Kidney epithelial cell (primary cell): ENCODE data around the gene GBE1. TPM values are rescaled to one million over a fixed set of nuclear protein-coding genes. Genes with fewer than 3 reads are reported as not detected.

Experiments used
- DNase-seq: peaks from one replicate; pipeline ENCODE4 v3.0.0-alpha.2; 2010; ENCODE audit warnings: low read depth
- H3K27me3 ChIP-seq: 2 replicates; pipeline ENCODE4 v1.6.0; 2011; ENCODE audit warnings: low read length; ENCODE audit not compliant: control insufficient read depth, insufficient read depth
- H3K36me3 ChIP-seq: 2 replicates; pipeline ENCODE4 v1.5.1; 2011; ENCODE audit warnings: low read length; ENCODE audit not compliant: control insufficient read depth, insufficient read depth
- H3K4me3 ChIP-seq: 2 replicates; pipeline ENCODE4 v1.5.1; 2011; ENCODE audit warnings: low read depth, mild to moderate bottlenecking, control low read depth, low read length
- total RNA-seq: library from RNA; depleted of rRNA; stranded (reverse); fragments of >200 nt; gene quantifications from 2 replicates; pipeline ENCODE4 v1.2.3, GENCODE V29; 2015
- TF ChIP-seq, protein P1 (sequence below): IDR thresholded peaks from 2 replicates; pipeline ENCODE4 v1.5.1; 2011; ENCODE audit warnings: mild to moderate bottlenecking, moderate library complexity, low read length, control low read depth, inconsistent platforms; ENCODE audit not compliant: insufficient read depth, poor library complexity, severe bottlenecking

GBE1 gene
- total RNA-seq, 1 donor from 2014 or later: 30.8 TPM

DNA sequence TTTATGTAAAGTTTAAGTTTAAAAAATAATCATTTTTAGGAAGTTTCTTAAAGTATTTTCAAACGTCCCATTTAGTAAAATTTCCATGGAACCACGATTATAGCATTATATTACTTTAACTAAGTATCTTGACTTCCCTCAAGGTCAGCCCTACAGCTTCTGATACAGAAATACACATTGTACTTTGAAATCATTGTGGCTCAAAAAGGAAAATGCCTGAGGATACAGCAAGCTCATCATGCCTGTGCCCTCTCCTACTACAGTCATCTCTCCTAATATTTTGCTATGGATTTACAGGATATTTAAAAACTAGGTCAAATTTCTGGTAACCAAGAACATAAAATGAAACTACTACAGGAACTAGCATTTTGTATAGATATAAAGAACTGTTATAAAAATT lies 51.8 kb downstream of the GBE1 start:
- TF ChIP-seq, protein P1, sequence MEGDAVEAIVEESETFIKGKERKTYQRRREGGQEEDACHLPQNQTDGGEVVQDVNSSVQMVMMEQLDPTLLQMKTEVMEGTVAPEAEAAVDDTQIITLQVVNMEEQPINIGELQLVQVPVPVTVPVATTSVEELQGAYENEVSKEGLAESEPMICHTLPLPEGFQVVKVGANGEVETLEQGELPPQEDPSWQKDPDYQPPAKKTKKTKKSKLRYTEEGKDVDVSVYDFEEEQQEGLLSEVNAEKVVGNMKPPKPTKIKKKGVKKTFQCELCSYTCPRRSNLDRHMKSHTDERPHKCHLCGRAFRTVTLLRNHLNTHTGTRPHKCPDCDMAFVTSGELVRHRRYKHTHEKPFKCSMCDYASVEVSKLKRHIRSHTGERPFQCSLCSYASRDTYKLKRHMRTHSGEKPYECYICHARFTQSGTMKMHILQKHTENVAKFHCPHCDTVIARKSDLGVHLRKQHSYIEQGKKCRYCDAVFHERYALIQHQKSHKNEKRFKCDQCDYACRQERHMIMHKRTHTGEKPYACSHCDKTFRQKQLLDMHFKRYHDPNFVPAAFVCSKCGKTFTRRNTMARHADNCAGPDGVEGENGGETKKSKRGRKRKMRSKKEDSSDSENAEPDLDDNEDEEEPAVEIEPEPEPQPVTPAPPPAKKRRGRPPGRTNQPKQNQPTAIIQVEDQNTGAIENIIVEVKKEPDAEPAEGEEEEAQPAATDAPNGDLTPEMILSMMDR: no peak
- Histone ChIP-seq H3K36me3 (no peaks in the 10 kb centered on the region), H3K27me3 (no peaks in the 10 kb centered on the region)

DNA sequence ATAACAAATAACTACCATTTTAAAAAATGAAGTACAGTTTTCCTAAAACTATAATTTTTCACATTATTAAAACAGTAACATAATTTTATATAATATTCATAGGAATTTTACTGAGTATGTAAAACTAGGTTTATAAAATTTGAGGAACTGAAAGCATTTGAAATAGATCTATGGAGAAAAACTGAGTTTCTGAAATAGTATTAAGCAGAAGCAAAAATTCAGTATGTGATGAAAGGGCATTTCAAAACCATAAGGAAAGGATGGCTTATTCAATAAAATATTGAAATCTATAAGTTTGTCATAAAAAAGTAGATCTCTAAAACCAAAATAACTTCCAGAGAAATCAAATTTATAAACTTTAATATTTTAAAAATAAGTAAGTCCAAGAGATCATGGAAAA lies 53.4 kb downstream of the GBE1 start:
- no peak overlapping the region for H3K4me3 ChIP-seq
- no peak for DNase-seq
- TF ChIP-seq, protein P1: no peak
- H3K36me3 ChIP-seq: no peaks in the 10 kb centered on the region
- H3K27me3 ChIP-seq: no peaks in the 10 kb centered on the region

More for the DNA sequence above, 51.8 kb downstream of the GBE1 start:
- no peak overlapping the region for H3K4me3 ChIP-seq
- no peak for DNase-seq

DNA sequence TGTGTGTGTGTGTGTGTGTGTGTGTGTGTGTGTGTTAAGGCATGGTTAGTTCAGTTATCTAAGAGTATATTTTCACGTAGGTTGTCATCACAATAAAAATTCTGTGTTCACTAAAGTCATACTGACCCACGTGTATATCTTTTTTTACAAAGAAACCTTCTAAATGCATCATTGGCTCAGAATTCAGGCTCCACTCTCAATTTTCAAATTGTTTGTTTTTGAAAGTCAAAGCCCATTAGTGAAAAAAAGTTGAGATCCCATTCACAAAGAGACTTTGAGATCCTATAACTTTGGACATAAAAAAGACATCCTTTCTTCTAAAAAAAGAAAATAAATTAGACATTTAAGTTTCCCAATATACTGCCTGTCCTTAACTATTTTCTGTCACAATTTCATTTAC lies 59.3 kb downstream of the GBE1 start:
- H3K27me3 ChIP-seq: no peaks in the 10 kb centered on the region
- no peaks in the 10 kb centered on the region for H3K36me3 ChIP-seq
- no peak for DNase-seq
- TF ChIP-seq, protein P1: no peak
- H3K4me3 ChIP-seq: no peak overlapping the region

DNA sequence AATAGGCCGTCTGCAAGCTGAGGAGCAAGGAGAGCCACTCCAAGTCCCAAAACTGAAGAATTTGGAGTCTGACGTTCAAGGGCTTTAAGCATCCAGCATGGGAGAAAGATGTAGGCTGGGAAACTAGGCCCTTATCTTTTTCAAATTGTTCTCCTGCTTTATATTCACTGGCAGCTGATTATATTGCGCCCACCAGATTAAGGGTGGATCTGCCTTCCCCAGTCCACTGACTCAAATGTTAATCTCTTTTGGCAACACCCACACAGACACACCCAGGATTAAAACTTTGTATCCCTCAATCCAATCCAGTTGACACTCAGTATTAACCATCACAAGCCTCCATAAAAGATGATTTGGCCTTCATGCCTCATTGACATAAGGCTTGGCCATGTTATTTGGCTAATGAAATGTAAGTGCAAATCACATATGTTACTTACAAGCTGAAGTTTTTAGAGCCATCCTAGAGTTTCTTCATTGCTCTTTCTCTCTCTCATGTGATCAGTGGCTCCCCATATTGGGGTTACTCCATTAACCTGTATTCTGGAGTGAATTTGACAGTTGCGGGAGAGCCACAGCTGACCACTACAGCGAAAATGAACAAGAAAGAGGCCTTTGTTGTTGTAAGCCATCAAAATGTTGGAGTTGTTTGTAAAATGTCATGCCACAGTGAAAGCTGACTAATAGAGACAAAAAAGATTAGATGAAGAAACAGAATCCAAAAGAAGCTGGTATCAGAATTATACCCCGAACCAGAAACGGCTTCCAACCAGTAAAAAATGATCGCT lies 61.7 kb downstream of the GBE1 start:
- Histone ChIP-seq H3K27me3 (no peaks in the 10 kb centered on the region), H3K36me3 (no peaks in the 10 kb centered on the region), H3K4me3 (no peak overlapping the region)
- TF ChIP-seq, protein P1: no peak
- DNase-seq: no peak

DNA sequence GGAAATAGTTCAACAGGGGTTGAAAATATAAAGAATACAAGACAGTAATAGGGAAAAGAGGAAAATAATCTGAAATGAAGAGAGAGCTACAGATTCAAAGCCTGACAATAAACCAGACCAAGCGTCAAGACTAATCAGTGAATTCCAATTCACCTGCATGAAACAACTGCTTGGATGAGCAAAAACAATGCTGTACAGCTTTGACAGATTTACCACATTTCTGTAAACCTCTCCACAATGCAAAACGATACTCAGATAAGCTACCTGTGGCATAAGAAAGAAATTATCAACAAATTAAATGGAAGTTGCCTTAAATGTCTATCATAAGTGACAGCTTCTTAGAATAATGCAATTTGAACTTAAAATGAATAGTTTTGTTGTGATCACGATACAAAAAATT lies 65.4 kb downstream of the GBE1 start:
- TF ChIP-seq, protein P1: no peak
- no peaks in the 10 kb centered on the region for H3K27me3 ChIP-seq
- H3K4me3 ChIP-seq: no peak overlapping the region
- no peaks in the 10 kb centered on the region for H3K36me3 ChIP-seq
- no peak for DNase-seq

DNA sequence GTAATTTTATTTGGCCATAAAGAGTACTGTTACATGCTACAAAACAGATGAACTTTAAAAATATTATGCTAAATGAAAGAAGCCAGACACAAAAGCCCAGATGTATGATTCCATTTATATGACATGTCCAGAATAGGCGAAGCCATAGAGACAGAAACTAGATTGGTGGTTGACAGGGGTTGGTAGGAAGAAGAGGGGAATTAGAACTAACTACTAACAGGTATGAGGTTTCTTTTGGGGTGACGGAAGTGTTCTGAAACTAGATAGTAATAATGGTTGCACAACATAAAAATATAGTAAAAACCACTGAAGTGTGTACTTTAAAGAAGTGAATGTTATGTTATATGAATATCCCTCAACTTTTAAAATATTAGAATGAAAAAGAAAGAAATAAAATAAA lies 66.1 kb downstream of the GBE1 start:
- H3K27me3 ChIP-seq: no peaks in the 10 kb centered on the region
- no peaks in the 10 kb centered on the region for H3K36me3 ChIP-seq
- no peak for DNase-seq
- no peak overlapping the region for H3K4me3 ChIP-seq
- TF ChIP-seq, protein P1: no peak
